Measurements from ENCODE around the gene BTBD16. TPM values are rescaled to one million over a fixed set of nuclear protein-coding genes. Genes with fewer than 3 reads are reported as not detected.

BTBD16 gene
- total and polyA plus RNA-seq, 2 of the 4 experiments (the other 2 are of a cell fraction): not detected

DNA sequence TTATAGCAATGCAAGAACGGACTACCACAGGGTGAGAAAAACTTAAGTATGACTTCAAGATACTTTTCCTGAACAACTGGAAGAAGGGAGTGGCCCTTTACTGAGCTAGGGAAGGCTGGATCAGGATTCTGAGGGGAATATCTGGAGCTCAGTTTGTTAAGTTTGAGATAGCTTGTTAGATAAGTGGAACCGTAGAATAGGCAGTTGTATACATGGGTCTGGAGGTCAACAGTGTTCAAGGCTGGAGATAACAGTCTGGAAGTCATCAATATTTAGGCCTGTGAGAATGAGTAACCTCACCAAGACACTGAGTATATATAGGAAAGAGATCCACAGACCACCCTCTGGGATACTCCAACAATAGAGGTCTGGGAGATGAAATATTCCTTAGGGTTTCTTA is 110.6 kb downstream of the BTBD16 start:
- Histone ChIP-seq H2AK5ac (ENCODE audit: low read depth, low read length) (no peak overlapping the region), H2AK9ac (replicated peaks; ENCODE audit: low read depth, low read length, poor library complexity) (no peak overlapping the region), H3K4me2 (ENCODE audit: low read depth, low read length) (no peak overlapping the region), H3K9me3 (ENCODE audit: control insufficient read depth, insufficient read depth, low read length) (no peaks in the 10 kb centered on the region), H2BK15ac (ENCODE audit: low read depth, low read length) (no peak overlapping the region), H3K14ac (replicated peaks; ENCODE audit: low read depth, low read length) (no peak overlapping the region), H3K9ac (ENCODE audit: low read depth, low read length) (no peak overlapping the region), H3K27ac (ENCODE audit: insufficient read depth, low read length) (no peak overlapping the region), H3K27me3 (ENCODE audit: control insufficient read depth, insufficient read depth, low read length) (no peaks in the 10 kb centered on the region), H4K91ac (ENCODE audit: insufficient read depth, low read depth, low read length) (no peak overlapping the region), H3K4me1 (ENCODE audit: control insufficient read depth, insufficient read depth, low read length) (no peaks in the 10 kb centered on the region), H4K5ac (ENCODE audit: low read depth, low read length) (no peak overlapping the region), H4K8ac (ENCODE audit: low read depth in 2 of 2, low read length in 2 of 2) (no peak overlapping the region), H2BK5ac (ENCODE audit: low read depth, low read length, poor library complexity, severe bottlenecking) (no peak overlapping the region), H2BK20ac (ENCODE audit: low read depth, low read length) (no peak overlapping the region), H3K18ac (ENCODE audit: low read depth, low read length) (no peak overlapping the region), H3K4ac (ENCODE audit: low read depth, low read length) (no peak overlapping the region), H3K56ac (ENCODE audit: extremely low read depth, insufficient read depth, low read length) (no peak overlapping the region), H3K23ac (ENCODE audit: low read depth, low read length) (no peak overlapping the region), H4K20me1 (ENCODE audit: insufficient read depth, low read length) (no peaks in the 10 kb centered on the region), H3K4me3 (ENCODE audit: insufficient read depth, low read depth, low read length) (no peak overlapping the region), H3K79me1 (ENCODE audit: low read depth in 1 of 2, low read length in 2 of 2) (peaks cover 5 to 16% of the 10 kb centered on the region in 2 experiments; a peak in 3 of 4 replicates), H3K9me1 (ENCODE audit: insufficient read depth, low read length) (no peaks in the 10 kb centered on the region), H2AFZ (replicated peaks; ENCODE audit: low read length, poor library complexity) (no peak overlapping the region), H3K36me3 (ENCODE audit: control insufficient read depth, insufficient read depth, low read length) (no peaks in the 10 kb centered on the region), H2BK120ac (ENCODE audit: low read depth, low read length) (no peak overlapping the region)
- TF ChIP-seq RAD21 (IDR thresholded peaks at IDR 0.05; ENCODE audit: low read length): no peak
- no peak for TF ChIP-seq NFE2L2 (IDR thresholded peaks at IDR 0.05; ENCODE audit: low read depth, low read length)
- no peak for TF ChIP-seq RFX5 (IDR thresholded peaks at IDR 0.05; ENCODE audit: low read depth, low read length)
- TF ChIP-seq CEBPB (IDR thresholded peaks at IDR 0.05; ENCODE audit: low read depth, low read length): no peak
- no peak for TF ChIP-seq MXI1 (IDR thresholded peaks at IDR 0.05; ENCODE audit: borderline replicate concordance, low read depth, low read length)
- no peak for TF ChIP-seq FOS (IDR thresholded peaks at IDR 0.05; ENCODE audit: low read depth, low read length)
- TF ChIP-seq CHD1 (IDR thresholded peaks at IDR 0.05; ENCODE audit: low read depth, low read length): no peak
- intact Hi-C loops (cut with micrococcal nuclease): no loop called here
- CTCF ChIA-PET: no interaction called here
- in situ Hi-C loops (cut with MboI; ENCODE audit: low sequenced_read_pairs): no loop called here
- dilution Hi-C loops (cut with HindIII; ENCODE audit: low sequenced_read_pairs, unreplicated experiment): no loop called here
- DNase-seq: no peak
- no peak for ATAC-seq (ENCODE audit: low read depth)
- BruUV-seq (replicated peaks): no TSS peak
- POLR2A ChIA-PET (ENCODE audit: unreplicated experiment): no interaction called here
- no CpG with 5 or more reads among the region's 2 CpGs for WGBS, 2 experiments (ENCODE audit: extremely low coverage in 2 of 2, insufficient read length in 1 of 2)

Data from IMR-90 (cell line).